Activated CD8-positive, alpha-beta memory T cell treated with anti-CD3 and anti-CD28 coated beads for 1 hour (primary cell): ENCODE results near the gene RUNX2.
"Not testable (repeated sequence)": the region's sequence is repeated elsewhere in the genome, so short reads cannot be mapped to it uniquely, and the experiment has no call there.

ENCODE experiments used
- DNase-seq, 2 donors: peaks; one replicate each; pipeline ENCODE4 v3.0.0-alpha.2; 2020; ENCODE audit warnings: low read depth in 1 of 2; ENCODE audit errors: extremely low read depth in 1 of 2

Gene RUNX2

DNA sequence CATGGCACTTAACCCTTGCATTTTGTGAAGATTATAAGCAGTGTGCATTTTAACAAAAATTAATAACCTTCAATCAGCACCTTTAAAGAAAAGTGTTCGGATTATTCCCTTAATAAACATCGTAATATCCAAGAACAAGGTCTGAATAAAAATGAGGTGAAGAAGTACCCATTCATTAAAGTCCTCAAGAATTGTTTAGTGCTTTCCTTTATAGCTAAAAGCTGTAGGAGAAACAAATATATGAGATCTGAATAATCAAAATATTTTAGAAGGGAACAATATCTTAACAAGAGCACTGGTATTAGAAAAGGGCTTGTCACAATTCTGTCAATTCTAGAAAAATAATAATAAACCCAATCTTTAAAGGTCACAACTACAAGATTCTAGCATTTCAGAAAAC lies 217.3 kb downstream of the RUNX2 start:
- DNase-seq = no peak

- no peak for DNase-seq
These were observed 220.8 kb downstream of the RUNX2 start for GRCh38 chr6:45548657-45549515.

- no peak for DNase-seq
These were observed 224.4 kb downstream of the RUNX2 start for GRCh38 chr6:45552536-45552935.

- DNase-seq = no peak
These were observed 225.7 kb downstream of the RUNX2 start for GRCh38 chr6:45553730-45554344.

- no peak for DNase-seq
These were observed 226.5 kb downstream of the RUNX2 start for GRCh38 chr6:45554591-45554990.

DNA sequence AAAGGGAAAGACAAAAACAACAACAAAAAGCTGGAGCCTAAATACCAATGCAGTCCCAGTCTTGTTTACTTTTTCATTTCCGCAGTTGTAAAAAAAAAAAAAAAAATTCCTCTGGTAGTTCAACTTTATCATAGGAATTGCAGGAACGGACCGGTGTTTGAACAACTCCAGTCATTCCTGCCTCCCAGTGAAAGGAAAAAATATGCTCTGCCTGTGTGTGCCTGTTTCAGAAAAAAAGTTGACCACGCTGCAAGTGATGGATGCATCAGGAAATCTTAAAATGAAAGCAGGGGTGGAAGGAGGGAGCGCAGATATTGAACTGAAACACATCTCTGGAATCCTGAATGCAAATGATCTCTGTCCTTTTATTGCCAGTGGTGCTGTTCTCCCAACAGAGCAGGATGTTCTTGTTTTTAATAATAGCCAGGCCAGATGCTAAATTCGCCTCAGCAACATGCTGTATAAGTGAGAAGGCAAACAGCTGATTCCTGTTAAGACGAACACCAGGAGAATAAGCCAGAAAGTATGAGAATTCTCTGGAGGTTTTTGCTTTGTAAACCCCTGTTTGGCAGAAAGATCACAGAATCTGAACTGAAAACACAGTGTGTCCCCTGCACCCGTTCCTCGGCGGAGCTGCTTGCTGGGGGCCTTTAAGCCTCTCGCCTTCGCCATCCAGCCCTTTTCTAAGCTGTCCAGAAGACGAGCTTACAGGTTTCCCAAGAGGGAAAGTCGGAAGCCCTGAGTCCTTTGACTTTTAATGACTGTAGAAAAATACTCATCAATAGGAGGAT lies 228.0 kb downstream of the RUNX2 start:
- no peak for DNase-seq

DNA sequence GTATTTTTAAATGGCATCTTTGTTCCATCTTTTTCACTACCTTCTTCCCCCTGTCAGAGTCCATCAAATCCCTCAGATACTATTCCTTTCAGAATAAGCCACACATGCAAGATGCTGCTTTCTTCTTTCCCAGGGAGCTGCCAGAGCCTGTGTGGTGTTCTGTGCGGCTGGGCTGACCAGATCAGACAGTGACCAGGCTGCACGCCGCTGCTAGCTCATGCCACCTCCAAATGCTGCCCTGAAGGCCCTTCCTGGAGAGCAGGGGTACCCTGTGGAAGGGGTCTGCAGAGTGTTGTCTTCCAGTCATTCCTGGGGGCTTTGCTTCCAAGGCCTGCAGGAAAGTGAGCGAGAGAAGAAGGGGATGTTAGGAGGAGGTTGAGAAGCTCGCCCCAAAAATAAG lies 228.7 kb downstream of the RUNX2 start:
- DNase-seq = no peak

DNA sequence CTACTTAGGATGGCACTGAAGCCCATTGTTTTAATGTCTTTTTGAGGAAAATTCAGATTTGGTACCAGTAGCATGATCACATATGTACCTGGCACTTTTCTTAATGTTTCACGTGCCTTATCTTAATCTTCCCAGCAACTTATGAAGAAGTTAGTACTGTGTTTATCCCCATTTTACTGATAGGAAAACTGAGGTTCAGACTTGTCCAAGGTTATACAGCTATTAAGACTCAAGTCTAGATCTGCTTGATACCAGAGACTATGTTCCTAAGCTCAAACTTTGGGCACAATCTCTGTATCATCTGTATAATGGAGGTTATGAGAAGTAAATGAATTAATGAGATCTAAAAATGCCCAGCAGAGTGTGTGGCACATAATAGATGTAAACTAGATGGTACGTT lies 229.3 kb downstream of the RUNX2 start:
- DNase-seq = no peak

GRCh38 chr6:45558858-45559257 lies 230.7 kb downstream of the RUNX2 start:
- DNase-seq = no peak

- DNase-seq = not testable (repeated sequence)
These were observed 232.2 kb downstream of the RUNX2 start for GRCh38 chr6:45560321-45560820.

DNA sequence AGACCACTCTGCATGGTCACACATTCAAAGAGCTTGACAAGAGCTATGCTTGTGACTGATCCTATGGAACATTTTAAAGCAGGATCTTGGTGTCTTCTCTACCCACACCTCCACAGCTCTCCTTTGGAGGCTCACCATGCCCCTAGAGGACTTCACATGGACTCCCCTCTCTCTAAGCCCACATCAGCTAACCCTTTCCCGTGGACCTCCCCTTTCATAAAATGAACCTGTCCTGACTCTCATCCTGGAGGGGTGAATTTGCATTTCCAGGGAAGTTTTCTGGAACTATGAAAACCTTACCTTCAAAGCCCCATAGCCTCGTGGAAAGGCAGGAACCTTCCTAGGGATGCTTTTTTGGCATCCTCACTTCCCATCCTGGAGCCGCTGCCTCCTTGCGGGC lies 234.0 kb downstream of the RUNX2 start:
- DNase-seq = no peak

DNA sequence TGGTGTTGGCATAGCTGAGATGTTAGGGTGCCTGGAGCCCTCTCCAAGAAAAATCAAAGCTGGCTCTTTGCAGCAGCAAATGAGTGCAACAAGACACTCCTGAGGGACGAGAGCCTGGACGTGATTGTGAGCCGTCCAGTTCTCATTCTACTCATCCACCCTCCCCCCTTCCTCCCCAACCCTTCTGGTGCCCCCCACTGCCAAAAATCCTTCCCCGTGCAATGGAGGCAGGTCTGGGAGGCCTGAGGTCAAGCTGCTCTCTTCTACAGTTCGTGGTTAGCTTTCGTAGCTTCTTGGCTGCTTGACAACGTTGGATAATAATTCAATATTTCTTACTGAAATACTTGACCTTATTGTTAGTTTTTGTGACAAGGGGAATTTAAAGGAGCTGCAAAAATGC lies 234.9 kb downstream of the RUNX2 start:
- DNase-seq = no peak

DNA sequence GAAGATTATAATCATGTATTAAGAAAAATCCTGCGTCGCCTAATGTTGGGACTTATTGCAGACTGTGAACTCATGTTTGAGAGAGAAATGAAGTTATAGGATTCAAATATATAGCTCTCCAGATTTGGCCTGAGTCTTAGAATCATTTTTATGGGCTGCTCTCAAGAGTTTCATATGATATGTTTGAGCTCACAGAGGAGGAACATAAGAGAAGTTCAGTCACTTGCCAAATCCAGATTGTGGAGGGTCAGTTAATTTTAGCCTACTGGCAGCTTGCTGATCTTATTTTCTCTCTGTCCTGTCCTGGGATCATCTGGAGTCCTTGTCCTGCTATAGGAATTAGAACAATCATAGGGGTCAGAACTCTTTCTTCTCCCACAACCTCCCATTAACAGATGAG lies 235.7 kb downstream of the RUNX2 start:
- no peak for DNase-seq

DNA sequence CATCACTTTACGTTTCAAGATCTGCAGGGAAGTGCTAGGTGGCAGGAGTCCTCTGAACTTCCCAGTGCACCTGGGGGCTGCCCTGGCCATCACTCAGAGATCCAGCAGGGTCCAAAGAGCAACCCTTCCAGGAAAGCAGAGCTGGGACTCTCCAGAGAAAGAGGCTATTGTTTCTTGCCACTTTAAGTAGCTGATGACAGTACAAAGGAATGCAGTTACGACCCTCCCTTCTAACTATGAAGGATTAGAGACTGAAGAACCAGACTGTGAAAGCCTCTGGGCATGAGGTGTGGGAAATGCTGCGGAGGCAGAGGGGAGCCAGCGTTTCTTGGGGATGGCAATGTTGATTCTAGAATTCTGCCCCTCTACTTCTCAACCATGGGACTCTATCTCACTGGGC lies 238.8 kb downstream of the RUNX2 start:
- DNase-seq = no peak

DNA sequence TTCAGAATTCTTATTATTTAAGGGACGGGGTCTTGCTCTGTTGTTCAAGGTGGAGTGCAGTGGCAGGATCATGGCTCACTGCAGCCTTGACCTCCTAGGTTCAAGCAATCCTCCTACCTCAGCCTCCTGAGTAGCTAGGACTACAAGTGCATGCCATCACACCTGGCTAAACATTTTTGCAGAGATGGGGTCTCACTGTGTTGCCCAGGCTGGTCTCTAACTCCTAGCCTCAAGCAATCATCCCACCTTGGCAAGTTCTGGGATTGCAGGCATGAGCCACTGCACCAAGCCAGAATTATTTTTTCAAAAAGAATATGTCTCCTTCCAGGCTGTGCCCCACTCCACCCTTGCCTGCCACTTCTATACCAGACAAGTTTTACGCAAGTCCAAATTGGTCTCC lies 239.7 kb downstream of the RUNX2 start:
- no peak for DNase-seq

DNA sequence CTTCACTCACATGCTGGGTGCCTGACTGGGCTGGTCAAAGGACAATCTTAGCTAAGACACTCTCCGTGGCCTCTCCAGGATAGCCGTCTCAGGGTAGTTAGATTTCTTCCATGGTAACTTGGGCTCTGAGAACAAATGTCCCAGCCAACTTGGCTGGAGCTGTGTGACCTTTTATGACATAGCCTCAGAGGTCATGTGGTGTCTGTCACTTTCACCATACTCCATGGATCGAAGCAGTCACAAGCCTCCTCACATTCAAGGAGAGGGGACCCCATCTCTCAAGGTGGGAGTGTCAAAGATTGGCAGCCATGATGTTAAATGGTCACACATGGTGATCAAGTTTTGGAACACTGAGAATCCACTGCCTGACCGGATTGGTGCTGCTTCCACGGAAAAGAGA lies 240.5 kb downstream of the RUNX2 start:
- no peak for DNase-seq

DNA sequence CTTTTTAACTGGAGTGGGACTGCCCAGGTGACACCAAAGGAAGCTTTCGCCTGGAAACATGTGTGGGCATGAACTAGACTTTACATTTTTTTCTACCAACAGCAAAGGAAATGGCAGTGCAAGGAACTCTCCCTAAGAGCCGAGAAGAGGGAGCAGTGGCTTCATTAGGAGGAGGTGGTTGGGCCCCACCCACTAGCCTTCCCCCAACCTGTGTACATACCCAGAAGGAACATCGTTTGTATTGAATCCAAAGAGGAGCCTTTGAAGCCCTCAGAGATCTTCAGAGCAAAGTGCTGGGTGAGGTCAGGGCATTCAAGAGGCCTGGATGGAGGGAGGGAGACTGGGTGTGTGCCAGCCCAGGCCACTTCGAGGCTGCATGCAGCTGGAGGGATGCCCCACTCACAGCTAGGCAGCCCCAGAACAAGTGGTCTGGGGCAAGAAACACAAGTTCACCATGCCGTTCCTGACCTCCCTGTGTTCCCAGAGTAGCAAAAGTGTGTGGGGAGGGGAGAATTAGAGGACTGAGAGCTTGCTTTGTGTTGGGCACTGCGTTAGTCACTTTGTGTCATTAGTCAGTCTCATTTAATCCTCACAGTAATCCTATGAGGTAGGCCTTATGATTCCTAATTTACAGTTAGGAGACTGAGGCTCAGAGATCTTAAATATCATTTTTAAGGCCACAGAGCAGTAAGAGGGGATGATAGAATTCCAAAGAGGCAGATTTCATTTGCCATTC lies 241.2 kb downstream of the RUNX2 start:
- no peak for DNase-seq

GRCh38 chr6:45571159-45571558 lies 243.0 kb downstream of the RUNX2 start:
- no peak for DNase-seq

DNA sequence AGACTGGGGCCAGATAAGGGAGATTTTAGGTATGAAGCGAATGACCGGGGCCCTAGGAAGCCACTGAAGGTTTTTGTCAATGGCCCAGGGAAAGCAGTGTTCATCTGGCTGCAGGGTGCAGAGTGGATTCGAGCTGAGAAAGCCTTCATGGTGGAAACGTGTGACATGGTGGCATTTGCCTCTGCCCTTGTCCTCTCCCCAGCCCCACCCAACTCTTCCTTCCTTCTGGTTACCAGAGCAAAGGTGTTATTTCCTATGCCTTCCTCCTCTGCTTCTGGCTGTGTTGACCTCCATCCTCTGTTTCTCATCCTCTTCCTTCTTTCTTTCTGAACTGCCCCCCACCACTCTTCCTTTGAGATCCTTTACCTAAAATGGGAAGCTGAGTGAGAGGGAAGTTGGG lies 244.7 kb downstream of the RUNX2 start:
- no peak for DNase-seq

DNA sequence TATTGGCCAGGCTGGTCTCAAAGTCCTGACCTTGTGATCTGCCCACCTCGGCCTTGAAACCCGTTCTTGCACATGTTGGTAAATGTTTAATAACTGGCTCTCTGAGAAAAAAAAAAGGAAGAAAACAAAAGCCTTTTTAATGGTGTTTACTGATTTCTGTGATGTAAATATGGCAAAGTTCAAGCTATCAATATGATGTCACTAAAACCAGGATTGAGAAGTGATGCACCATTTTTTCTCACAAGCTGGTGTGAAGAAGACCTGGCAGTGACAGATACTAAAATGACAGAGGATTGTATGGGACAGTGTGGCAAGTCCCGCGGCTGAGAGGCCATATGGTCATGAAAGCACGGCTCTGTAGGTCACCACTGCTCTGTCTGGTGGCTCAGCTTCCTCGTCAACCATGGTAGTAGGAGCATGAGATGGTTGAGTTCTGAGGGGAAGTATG lies 245.9 kb downstream of the RUNX2 start:
- no peak for DNase-seq

DNA sequence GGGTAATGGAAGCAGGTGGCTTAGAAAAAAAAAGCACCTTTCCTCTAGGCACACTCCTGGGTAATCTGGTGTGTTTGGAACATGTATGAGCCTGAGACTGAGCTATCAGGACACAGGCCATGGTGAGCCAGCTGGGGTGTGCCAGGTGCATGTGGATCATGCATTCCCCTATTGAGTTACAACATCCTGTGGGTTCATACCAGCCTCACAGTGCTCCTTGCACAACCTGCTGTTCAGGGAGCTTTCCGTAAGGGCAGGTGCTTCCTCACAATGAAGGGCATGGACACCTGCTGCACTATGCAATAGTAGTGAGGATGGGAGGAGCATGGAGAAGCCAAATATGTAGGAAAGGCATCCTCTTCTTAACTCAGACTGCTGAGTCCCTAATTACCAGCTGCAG lies 246.8 kb downstream of the RUNX2 start:
- no peak for DNase-seq
